A549 (cell line): Measurements from ENCODE around the gene BAG1. TPM values are rescaled to one million over a fixed set of nuclear protein-coding genes. Genes with fewer than 3 reads are reported as not detected.
A peak's percentile ranks its signal among the peaks of the same experiment; 100 is the strongest.

Experiments used
- ATAC-seq, 2 experiments: fragments of 200-7000 bp in 1 of 2; fragments of >200 bp in 1 of 2; cut with Nextera tagmentation in 1 of 2; cut with Tn5 transposase in 1 of 2; 3 replicates each; pipeline versions ENCODE4 v1.8.0 to v1.9.1; 2018 to 2020; ENCODE audit warnings: mild to moderate bottlenecking in 1 of 2, moderate library complexity in 1 of 2
- CTCF ChIA-PET: fragments of 300-600 bp; sonication (Branson Sonifier 250); formaldehyde crosslinking; extraction: SDS; loops from one replicate; lab custom pipeline; 2021; ENCODE audit warnings: antibody characterized with exemption, inconsistent platforms; lab: Yijun Ruan, JAX
- POLR2A ChIA-PET: fragments of 350-600 bp; formaldehyde crosslinking; extraction: SDS; loops from one replicate; lab custom pipeline; 2021; ENCODE audit warnings: antibody characterized with exemption, inconsistent platforms; lab: Yijun Ruan, JAX
- DNase-seq, 2 experiments: peaks; one replicate each; pipeline versions ENCODE4 v3.0.0 to v3.0.0-alpha.2; 2011 to 2016; ENCODE audit warnings: low read depth in 1 of 2, low spot score in 1 of 2
- FAIRE-seq: peaks from 2 replicates; lab custom pipeline; 2011; peaks lifted over from hg19 to GRCh38; lab: Jason Lieb, UNC
- H3K27ac ChIP-seq, 2 experiments: fragments of >200 bp; sonication (Bioruptor Twin); formaldehyde crosslinking; 3 replicates each; pipeline ENCODE4 v1.5.1; 2016 to 2017
- H3K4me1 ChIP-seq: fragments of >200 bp; sonication (Bioruptor Twin); formaldehyde crosslinking; 3 replicates; pipeline ENCODE4 v1.6.1; 2016
- H3K4me2 ChIP-seq: fragments of >200 bp; sonication (Bioruptor Twin); formaldehyde crosslinking; 3 replicates; pipeline ENCODE4 v1.6.1; 2016
- H3K4me3 ChIP-seq: fragments of >200 bp; sonication (Bioruptor Twin); formaldehyde crosslinking; 3 replicates; pipeline ENCODE4 v1.5.1; 2016
- H3K9me3 ChIP-seq: fragments of >200 bp; sonication (Bioruptor Twin); formaldehyde crosslinking; 3 replicates; pipeline ENCODE4 v1.6.1; 2016
- BHLHE40 ChIP-seq: IDR thresholded peaks from 2 replicates; pipeline ENCODE4 v1.6.1; 2012; ENCODE audit warnings: low read depth, low read length, inconsistent platforms
- CBX2 ChIP-seq: fragments of 200-600 bp; sonication (generic); IDR thresholded peaks from 2 replicates; pipeline ENCODE4 v1.6.1; 2016; ENCODE audit warnings: low read depth, mild to moderate bottlenecking, borderline replicate concordance
- CBX8 ChIP-seq: fragments of 200-600 bp; sonication (generic); IDR thresholded peaks from 2 replicates; pipeline ENCODE4 v1.6.1; 2016
- CHD2 ChIP-seq: fragments of 150-350 bp; IDR thresholded peaks from 2 replicates; pipeline ENCODE4 v1.6.1; 2014; ENCODE audit warnings: low read length; ENCODE audit not compliant: partially characterized antibody
- CTCF ChIP-seq: fragments of >200 bp; sonication (Bioruptor Twin); formaldehyde crosslinking; IDR thresholded peaks from 3 replicates; pipeline ENCODE4 v1.5.1; 2016
- E2F6 ChIP-seq: IDR thresholded peaks from 2 replicates; pipeline ENCODE4 v1.6.1; 2012; ENCODE audit warnings: low read depth, borderline replicate concordance
- EHF ChIP-seq: fragments of 250-450 bp; sonication (Bioruptor Pico); IDR thresholded peaks from 2 replicates; pipeline ENCODE4 v1.5.0; 2020; ENCODE audit warnings: mild to moderate bottlenecking
- ELK1 ChIP-seq: fragments of 150-350 bp; IDR thresholded peaks from 2 replicates; pipeline ENCODE4 v1.6.1; 2014; ENCODE audit warnings: low read depth, mild to moderate bottlenecking, low read length
- EP300 ChIP-seq, 2 experiments: fragments of >200 bp; sonication (Bioruptor Twin); formaldehyde crosslinking; IDR thresholded peaks; 2 replicates in 1 of 2; 3 replicates in 1 of 2; pipeline ENCODE4 v1.6.1; 2016 to 2017
- FOSB ChIP-seq: fragments of 250-450 bp; sonication (Bioruptor Pico); IDR thresholded peaks from 2 replicates; pipeline ENCODE4 v1.5.0; 2020; ENCODE audit warnings: mild to moderate bottlenecking, moderate library complexity
- FOSL2 ChIP-seq, 2 experiments: fragments of 450-650 bp in 1 of 2; fragments of >200 bp in 1 of 2; sonication (Bioruptor Twin) in 1 of 2; formaldehyde crosslinking; IDR thresholded peaks; 2 replicates each; pipeline versions ENCODE4 v1.5.0 to v1.6.1; 2016 to 2020; ENCODE audit warnings: mild to moderate bottlenecking in 1 of 2, moderate library complexity in 1 of 2
- HDAC2 ChIP-seq: fragments of 200-600 bp; sonication (generic); IDR thresholded peaks from 2 replicates; pipeline ENCODE4 v1.6.1; 2016
- HOXB5 ChIP-seq: fragments of 250-450 bp; sonication (Bioruptor Pico); IDR thresholded peaks from 2 replicates; pipeline ENCODE4 v1.5.0; 2020; ENCODE audit warnings: mild to moderate bottlenecking, moderate library complexity
- JUN ChIP-seq, 2 experiments: fragments of >200 bp; sonication (Bioruptor Twin); formaldehyde crosslinking; IDR thresholded peaks; 2 replicates in 1 of 2; 3 replicates in 1 of 2; pipeline ENCODE4 v1.6.1; 2016 to 2017
- JUNB ChIP-seq: fragments of >200 bp; sonication (Bioruptor Twin); formaldehyde crosslinking; IDR thresholded peaks from 2 replicates; pipeline ENCODE4 v1.6.1; 2016
- MAFK ChIP-seq: fragments of 450-650 bp; IDR thresholded peaks from 2 replicates; pipeline ENCODE4 v1.6.1; 2014; ENCODE audit not compliant: partially characterized antibody
- MAZ ChIP-seq: fragments of 150-350 bp; IDR thresholded peaks from 2 replicates; pipeline ENCODE4 v1.6.1; 2014; ENCODE audit warnings: antibody characterized with exemption, low read depth, low read length, borderline replicate concordance
- NPAS2 ChIP-seq: fragments of 250-450 bp; sonication (Bioruptor Pico); IDR thresholded peaks from 2 replicates; pipeline ENCODE4 v1.8.0; 2022; ENCODE audit warnings: mild to moderate bottlenecking, moderate library complexity, borderline replicate concordance
- PBX3 ChIP-seq: IDR thresholded peaks from 2 replicates; pipeline ENCODE4 v1.6.1; 2012
- PHF8 ChIP-seq: fragments of 200-600 bp; sonication (generic); IDR thresholded peaks from 2 replicates; pipeline ENCODE4 v1.6.1; 2016; ENCODE audit warnings: low read depth, mild to moderate bottlenecking, antibody characterized with exemption, moderate library complexity, borderline replicate concordance
- POLR2A ChIP-seq: IDR thresholded peaks from 2 replicates; pipeline ENCODE4 v1.6.1; 2012; ENCODE audit warnings: mild to moderate bottlenecking, low read length
- POLR2AphosphoS2 ChIP-seq: conservative IDR thresholded peaks from 2 replicates; pipeline ENCODE4 v1.6.1; 2012; ENCODE audit warnings: low read length, improper control_type of control experiment, inconsistent platforms
- RAD21 ChIP-seq, 2 experiments: fragments of >200 bp in 1 of 2; sonication (Bioruptor Twin) in 1 of 2; formaldehyde crosslinking in 1 of 2; IDR thresholded peaks in 1 of 2; conservative IDR thresholded peaks in 1 of 2; 2 replicates in 1 of 2; 3 replicates in 1 of 2; pipeline ENCODE4 v1.6.1; 2012 to 2018; ENCODE audit warnings: inconsistent platforms in 1 of 2
- RARB ChIP-seq: fragments of 250-450 bp; sonication (Bioruptor Pico); IDR thresholded peaks from 2 replicates; pipeline ENCODE4 v1.8.0; 2021; ENCODE audit warnings: mild to moderate bottlenecking, moderate library complexity
- RFX5 ChIP-seq: fragments of 450-650 bp; IDR thresholded peaks from 2 replicates; pipeline ENCODE4 v1.7.1; 2014; ENCODE audit warnings: antibody characterized with exemption, mild to moderate bottlenecking, moderate library complexity
- RNF2 ChIP-seq: fragments of 200-600 bp; sonication (generic); IDR thresholded peaks from 2 replicates; pipeline ENCODE4 v1.6.1; 2016; ENCODE audit warnings: low read depth, mild to moderate bottlenecking, antibody characterized with exemption, moderate library complexity, borderline replicate concordance
- SMC3 ChIP-seq: fragments of >200 bp; sonication (Bioruptor Twin); formaldehyde crosslinking; IDR thresholded peaks from 3 replicates; pipeline ENCODE4 v1.6.1; 2018; ENCODE audit warnings: inconsistent platforms
- TFCP2L1 ChIP-seq: fragments of 250-450 bp; sonication (Bioruptor Pico); IDR thresholded peaks from 2 replicates; pipeline ENCODE4 v1.5.0; 2021; ENCODE audit warnings: mild to moderate bottlenecking
- USF2 ChIP-seq: fragments of 450-650 bp; IDR thresholded peaks from 2 replicates; pipeline ENCODE4 v1.6.1; 2014; ENCODE audit warnings: antibody characterized with exemption
- ZC3H11A ChIP-seq: fragments of 450-650 bp; IDR thresholded peaks from 2 replicates; pipeline ENCODE4 v1.6.1; 2014; ENCODE audit warnings: antibody characterized with exemption, mild to moderate bottlenecking
- ZNF302 ChIP-seq: fragments of 250-450 bp; sonication (Bioruptor Pico); IDR thresholded peaks from 2 replicates; pipeline ENCODE4 v1.9.0; 2021; ENCODE audit warnings: inconsistent platforms, mild to moderate bottlenecking, moderate library complexity
- ZSCAN20 ChIP-seq: fragments of 250-450 bp; sonication (Bioruptor Pico); IDR thresholded peaks from 2 replicates; pipeline ENCODE4 v1.8.0; 2022; ENCODE audit warnings: mild to moderate bottlenecking, moderate library complexity
- WGBS: methylation state at CpG from one replicate; pipeline ENCODE4 v1.1.6; 2017; ENCODE audit errors: missing lambda C conversion rate; 5-methylcytosine and 5-hydroxymethylcytosine counted together
- polyA plus RNA-seq, 4 experiments: library from polyadenylated mRNA; depleted of rRNA in 3 of 4; stranded (reverse); fragments of >200 nt; fragmentation: RNase III in 1 of 4; extraction: RNeasy Plus Mini Kit Qiagen cat#74134 plus additional on column Dnase treatment in 1 of 4; gene quantifications; 2 replicates in 3 of 4; 3 replicates in 1 of 4; pipeline ENCODE4 v1.2.3, GENCODE V29; 2011 to 2017

The BAG1 gene
- polyA plus RNA-seq, 2 of the 4 experiments (the other 2 are of a cell fraction): 73.0 to 86.9 TPM

GRCh38 chr9:33290247-33291030, 25.9 kb upstream of the BAG1 start, which contains the start of gene NFX1:
NFX1 (plus strand) TSS chr9:33290516; CDS start chr9:33290573, 57 bp downstream.
- peak within 1 kb of the TSS; percentile 66 for H3K4me3 ChIP-seq
- no peaks in the 10 kb centered on the region for H3K9me3 ChIP-seq
- ATAC-seq (peak; percentile 86 to 94), DNase-seq (peak; percentile 95 to 99), FAIRE-seq (peak; percentile 28)
- peak within 1 kb of the TSS; percentile 91 to 99 for H3K27ac ChIP-seq
- H3K4me2 ChIP-seq: peak within 1 kb of the TSS; percentile 91
- WGBS: 1% methylated on average over 57 of the region's 63 CpGs
- CTCF ChIA-PET: interaction anchor here (0.7 to 2.6 kb wide), 10 partner anchors 9 to 432 kb away, joined by 3 to 7 read pairs (median 4); partner anchors contain the start of gene AQP3
- H3K4me1 ChIP-seq: peaks cover 48% of the 10 kb centered on the region
- POLR2A ChIA-PET: interaction anchor here (0.7 to 1.7 kb wide), 17 partner anchors 10 to 530 kb away, joined by 3 to 13 read pairs (median 5); partner anchors contain the start of genes B4GALT1, BAG1, CHMP5 and DNAJA1
- peak; percentile 84 for TF ChIP-seq CHD2
- TF ChIP-seq CBX8: no peak
- TF ChIP-seq JUNB: no peak
- TF ChIP-seq HDAC2: no peak
- peak; percentile 88 for TF ChIP-seq FOSB (CRISPR knock-in tag)
- no peak for TF ChIP-seq EP300 (IDR thresholded peaks at IDR 0.05)
- no peak for TF ChIP-seq CBX2
- no peak for TF ChIP-seq ZC3H11A
- peak; percentile 83 for TF ChIP-seq ZSCAN20 (CRISPR knock-in tag)
- TF ChIP-seq NPAS2 (CRISPR knock-in tag): peak; percentile 77; the same call in 1 of the 2 replicates
- peak; percentile 71 for TF ChIP-seq POLR2A
- TF ChIP-seq ELK1: peak; percentile 82; the same call in 1 of the 2 replicates
- TF ChIP-seq MAFK: no peak
- TF ChIP-seq RARB (CRISPR knock-in tag): 0 out of 2 replicates have a peak, but pooled peaks have one; percentile 55
- TF ChIP-seq SMC3: 0 out of 3 replicates have a peak, but pooled peaks have one; percentile 11
- peak; percentile 77; the same call in 1 of the 2 replicates for TF ChIP-seq HOXB5
- peak; percentile 41; the same call in 1 of the 2 replicates for TF ChIP-seq EHF (CRISPR knock-in tag)
- TF ChIP-seq TFCP2L1 (CRISPR knock-in tag): peak; percentile 74
- peak; percentile 93 for TF ChIP-seq BHLHE40
- TF ChIP-seq POLR2AphosphoS2: 0 out of 2 replicates have a peak, but pooled peaks have one; percentile 67
- TF ChIP-seq FOSL2 (IDR thresholded peaks at IDR 0.05): no peak
- TF ChIP-seq FOSL2 (CRISPR knock-in tag; IDR thresholded peaks at IDR 0.05): peak; percentile 49
- no peak for TF ChIP-seq PBX3
- TF ChIP-seq E2F6: peak; percentile 92
- TF ChIP-seq RFX5: 0 out of 2 replicates have a peak, but pooled peaks have one; percentile 52
- TF ChIP-seq RAD21 (conservative IDR thresholded peaks at IDR 0.05 in 1 of 2, IDR thresholded peaks at IDR 0.05 in 1 of 2): no peak
- peak; percentile 59 to 88; a peak in 4 of 5 replicates for TF ChIP-seq JUN (IDR thresholded peaks at IDR 0.05)
- TF ChIP-seq USF2: peak; percentile 98
- no peak for TF ChIP-seq MAZ
- no peak for TF ChIP-seq RNF2
- TF ChIP-seq CTCF: no peak
- TF ChIP-seq PHF8: peak; percentile 67; the same call in 1 of the 2 replicates
- TF ChIP-seq ZNF302 (CRISPR knock-in tag): no peak
